ENCODE results near the gene HMCN1. TPM values are rescaled to one million over a fixed set of nuclear protein-coding genes. Genes with fewer than 3 reads are reported as not detected.

Gene HMCN1
- total RNA-seq, 4 donors from 2014 or later, result 9.2 to 15.1 (median 13.8) TPM

DNA sequence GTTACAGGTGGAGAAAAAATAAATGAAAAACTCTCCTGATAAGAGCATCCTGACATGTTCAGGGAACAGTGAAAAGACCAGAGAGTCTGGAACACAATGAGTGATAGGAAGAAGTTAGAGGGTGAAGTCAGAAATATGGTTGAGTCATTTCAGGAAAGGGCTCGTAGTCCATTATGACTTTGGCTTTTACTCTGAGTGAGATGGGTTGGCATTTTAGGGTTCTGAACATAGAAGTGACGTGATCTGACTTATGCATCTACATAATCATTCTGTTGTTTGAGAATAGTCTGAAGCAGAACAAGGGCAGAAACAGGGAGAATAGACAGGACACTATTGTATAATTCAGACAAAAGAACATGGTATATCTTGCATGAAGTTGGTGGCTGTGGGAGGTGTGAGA is 5.8 kb downstream of the HMCN1 start:
- TF ChIP-seq CTCF (IDR thresholded peaks at IDR 0.05; ENCODE audit: low read depth), result no peak

DNA sequence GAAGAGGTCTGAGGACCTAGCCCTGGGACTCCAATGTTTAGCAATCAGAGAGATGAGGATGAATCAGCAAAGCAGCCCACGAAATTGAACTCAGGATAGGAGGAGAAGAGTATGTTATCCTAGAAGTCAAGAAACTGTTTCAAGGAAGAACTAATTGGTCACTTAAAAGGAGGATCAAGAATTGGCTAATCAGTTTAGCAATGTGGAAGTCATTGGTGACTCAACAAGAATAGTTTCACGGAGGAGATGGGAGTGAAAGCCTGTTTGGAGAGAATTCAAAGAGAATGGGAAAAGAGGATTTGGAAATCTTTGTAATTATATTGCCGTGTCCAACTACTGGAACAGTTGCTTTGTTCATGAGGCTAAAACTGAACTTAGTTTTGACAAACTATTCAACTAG is 7.4 kb downstream of the HMCN1 start:
- no peak for TF ChIP-seq CTCF (IDR thresholded peaks at IDR 0.05; ENCODE audit: low read depth)

DNA sequence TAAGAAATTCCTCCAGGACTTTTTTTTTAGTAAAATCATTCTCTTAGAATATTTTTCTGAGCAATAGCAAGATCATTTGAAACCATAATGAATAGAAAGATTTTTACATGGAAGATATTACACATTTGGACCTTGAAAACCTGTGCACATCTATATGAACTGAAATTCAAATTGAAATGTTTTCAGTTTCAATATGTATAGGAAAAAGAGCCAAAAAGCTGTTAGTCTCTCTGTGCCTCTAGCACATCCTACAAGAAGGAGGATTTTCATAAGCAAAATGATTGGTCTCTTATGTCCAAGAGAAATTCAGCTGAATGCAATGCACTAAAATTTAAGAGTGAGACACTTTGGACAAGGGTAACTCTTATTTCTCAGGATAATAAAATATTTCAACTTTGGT is 8.2 kb downstream of the HMCN1 start:
- no peak for TF ChIP-seq CTCF (IDR thresholded peaks at IDR 0.05; ENCODE audit: low read depth)

DNA sequence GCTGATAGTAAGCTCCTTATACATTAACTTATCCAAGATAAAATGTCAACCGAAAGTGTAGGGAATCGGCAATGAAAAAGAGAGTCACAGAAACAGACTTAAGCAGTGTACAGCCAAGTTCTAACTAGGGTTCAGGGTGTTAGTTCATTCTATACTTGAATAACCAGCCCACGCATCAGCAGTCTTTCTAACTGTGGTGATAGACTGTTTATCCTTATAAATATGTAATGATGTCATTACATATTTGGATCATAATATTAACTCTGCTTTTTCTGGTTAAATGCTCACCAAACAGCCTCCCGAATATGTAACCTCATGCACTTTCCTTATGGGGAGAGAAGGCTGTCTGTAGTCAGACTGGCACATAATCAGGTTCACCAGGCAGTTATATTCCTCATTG is 11.0 kb downstream of the HMCN1 start:
- no peak for TF ChIP-seq CTCF (IDR thresholded peaks at IDR 0.05; ENCODE audit: low read depth)

GRCh38 chr1:185759061-185759460 is 24.9 kb downstream of the HMCN1 start:
- TF ChIP-seq CTCF (IDR thresholded peaks at IDR 0.05; ENCODE audit: low read depth), result no peak

GRCh38 chr1:185761841-185762240 is 27.6 kb downstream of the HMCN1 start:
- no peak for TF ChIP-seq CTCF (IDR thresholded peaks at IDR 0.05; ENCODE audit: low read depth)

DNA sequence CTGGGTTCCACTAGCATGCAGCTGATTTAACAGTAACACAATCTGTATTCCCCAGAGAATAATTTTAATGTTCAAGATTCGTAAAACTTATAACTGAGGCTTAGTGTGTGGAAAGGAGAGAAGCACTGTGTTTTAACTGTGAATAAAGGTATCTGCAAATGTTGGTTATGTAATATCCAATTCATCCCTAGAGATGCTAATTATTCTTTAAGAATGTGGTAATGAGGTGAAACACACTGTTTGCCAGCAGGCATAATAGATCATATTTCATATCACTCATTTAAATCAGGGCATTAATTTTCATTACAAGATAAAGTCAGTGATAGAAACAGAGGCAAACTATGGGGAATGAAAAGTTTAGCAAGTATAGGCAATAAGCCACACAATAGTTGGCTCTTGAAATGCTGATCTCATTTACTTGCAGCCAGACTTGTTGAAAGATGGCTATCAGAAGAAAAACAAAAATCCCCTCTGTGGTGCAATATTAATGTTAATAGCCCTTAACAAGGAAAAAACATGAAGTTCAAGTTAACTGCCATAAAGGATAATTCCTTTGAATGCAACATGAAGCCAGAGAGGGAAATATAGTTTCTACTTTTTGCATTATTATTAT is 33.4 kb downstream of the HMCN1 start:
- no peak for TF ChIP-seq CTCF (IDR thresholded peaks at IDR 0.05; ENCODE audit: low read depth)
